SIG-M5 (cell line): ENCODE data around the gene PRKCZ.

ENCODE experiments used
- DNase-seq: peaks from one replicate; lab custom pipeline; 2025; lab: John Stamatoyannopoulos, UW

PRKCZ gene

DNA sequence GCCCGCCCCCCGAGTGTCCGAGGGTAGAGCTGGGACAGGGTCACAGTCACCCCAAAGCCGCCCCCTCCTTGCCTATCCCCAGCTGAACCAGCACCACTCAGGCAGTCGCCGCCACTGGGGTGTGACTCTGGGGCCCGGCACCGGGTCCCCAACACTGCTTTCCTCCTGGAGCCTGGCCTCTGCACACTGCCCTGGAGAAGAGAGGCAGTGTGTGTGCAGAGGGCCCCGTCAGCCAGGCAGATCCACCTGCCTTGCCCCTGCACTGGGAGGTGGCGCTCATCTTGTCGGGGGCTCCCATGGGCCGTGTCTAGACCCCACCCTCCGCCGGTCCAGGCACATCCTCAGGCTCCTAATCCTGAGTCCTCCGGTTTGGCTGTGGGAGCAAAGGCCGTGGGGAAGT, 128.7 kb downstream of the PRKCZ start:
- DNase-seq = no peak

DNA sequence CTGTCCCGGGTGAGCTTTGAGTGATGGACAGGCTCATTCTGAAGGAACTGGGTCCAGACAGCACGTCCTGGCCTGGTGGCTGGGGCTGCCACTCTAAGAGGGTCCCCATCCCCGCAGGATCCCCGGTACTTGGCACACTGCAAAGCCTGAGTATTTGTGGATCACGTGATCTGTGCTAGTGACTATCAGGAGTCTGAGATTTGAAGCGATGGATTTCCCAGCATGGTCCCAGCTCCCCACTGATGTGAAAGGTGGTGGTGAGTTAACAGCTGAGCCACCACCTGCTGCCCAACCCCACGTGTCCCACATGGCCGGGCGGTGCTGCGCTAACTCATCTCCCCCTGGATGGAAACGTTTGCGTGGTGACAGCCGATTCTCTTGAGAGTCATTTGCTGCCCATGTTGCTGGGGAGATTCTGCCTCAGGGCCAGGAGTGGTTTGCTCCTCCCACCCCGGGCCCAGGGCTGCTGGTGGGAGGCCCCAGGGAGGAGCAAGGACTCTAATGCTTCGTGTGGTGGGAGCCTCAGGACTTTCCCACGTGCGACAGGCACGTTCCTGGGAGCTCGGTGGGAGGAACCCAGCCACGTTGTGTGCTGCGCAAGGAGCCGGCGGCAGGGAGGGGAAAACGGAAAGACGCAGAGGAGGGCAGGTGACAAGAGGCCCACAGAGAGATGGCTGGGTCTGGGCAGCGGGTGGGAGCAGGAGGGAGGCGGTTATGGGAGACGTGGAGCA, 129.2 kb downstream of the PRKCZ start:
- no peak for DNase-seq

DNA sequence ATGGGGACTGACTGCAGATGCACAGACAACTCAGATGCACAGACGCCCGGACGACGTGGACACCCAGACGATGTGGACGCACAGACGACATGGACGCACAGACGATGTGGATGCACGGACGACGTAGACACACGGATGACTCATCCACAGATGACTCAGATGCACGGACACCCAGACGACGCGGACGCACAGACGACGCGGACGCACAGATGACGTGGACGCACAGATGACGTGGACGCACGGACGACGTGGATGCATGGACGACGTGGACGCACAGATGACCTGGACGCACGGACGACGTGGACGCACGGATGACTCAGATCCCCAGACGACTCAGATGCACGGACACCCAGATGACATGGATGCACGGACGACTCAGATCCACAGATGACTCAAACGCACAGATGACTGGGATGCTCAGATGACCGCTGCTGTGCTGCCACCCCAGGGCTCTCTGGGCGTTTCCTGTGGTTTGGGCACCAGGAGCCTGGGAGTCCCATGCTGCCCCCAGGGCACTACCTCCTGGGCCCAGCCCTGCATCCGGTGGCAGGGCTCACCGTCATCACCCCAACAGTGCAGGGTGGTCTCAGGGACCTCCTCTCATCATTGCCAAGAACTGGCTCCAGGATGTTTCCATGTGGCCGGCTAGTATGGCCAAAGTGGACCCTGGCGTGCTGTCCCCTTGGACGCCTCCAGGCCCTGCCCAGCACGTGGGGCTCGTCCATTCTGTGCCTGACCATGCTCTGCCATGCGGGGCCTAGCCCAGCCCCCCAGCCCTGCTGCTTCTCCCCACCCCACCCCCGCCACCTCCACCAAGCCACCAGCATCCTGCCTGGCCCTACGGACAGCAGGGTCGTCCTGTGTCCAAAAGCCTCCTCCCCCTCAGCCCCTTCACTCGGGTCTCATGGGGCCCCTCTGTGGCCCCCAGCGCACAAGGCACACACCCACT, 130.4 kb downstream of the PRKCZ start:
- no peak for DNase-seq

DNA sequence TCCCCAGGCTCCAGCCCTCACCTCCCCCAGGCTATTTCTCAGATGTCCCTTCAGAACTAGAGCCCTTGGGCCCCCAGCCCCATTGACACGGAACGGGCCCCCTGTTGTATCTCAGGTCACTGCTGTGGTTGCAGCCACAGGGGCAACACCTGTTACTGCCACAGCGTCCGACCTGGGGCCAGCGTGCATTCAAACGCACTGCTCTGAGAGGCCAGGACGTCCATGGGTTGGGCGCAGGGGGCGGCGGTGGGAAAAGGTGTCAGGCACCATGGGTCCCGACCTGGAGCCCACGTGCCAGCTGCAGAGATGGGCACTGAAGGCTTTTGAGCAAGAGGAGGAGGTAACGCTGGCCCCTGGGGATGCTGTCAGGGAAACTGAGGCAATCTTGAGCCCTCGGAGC, 131.1 kb downstream of the PRKCZ start:
- no peak for DNase-seq

DNA sequence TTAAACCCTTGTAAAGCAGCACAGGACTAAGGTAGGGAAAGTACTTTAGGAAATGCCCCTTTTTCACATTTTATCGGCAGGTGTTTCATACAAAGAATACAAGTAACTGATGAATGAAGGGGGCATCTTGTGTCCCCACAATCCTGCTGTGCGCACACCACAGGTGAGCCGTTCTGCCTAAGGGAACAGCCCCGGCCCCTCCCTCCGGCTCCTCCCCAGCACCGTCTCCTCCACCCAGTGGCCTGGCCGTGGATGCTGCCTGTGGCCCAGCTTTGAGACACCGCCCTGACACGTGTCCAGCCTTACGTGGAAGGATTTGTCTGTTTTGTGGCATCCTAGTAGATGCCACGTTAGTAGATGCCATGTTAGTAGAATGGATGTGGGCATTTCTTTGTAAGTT, 131.5 kb downstream of the PRKCZ start:
- no peak for DNase-seq

DNA sequence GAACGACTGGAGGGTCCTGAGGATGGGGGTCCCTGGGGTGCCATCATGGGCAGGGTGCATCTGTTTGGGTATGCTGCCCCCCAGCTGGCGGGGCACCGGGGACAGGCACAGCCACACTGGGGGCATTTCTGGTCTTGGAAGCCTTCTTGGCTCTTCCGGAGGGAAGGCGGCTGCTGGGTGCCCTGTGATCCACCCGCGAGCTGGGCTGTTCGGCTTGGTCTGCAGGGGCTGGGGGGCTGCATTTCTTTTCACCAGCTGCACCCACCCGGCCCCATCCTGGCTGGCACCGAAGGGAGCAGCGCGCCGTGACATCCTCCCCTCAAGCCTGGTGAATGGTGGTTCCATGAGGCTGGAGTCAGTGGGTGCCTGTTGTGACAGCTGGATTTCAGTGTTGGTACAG, 132.2 kb downstream of the PRKCZ start:
- no peak for DNase-seq

DNA sequence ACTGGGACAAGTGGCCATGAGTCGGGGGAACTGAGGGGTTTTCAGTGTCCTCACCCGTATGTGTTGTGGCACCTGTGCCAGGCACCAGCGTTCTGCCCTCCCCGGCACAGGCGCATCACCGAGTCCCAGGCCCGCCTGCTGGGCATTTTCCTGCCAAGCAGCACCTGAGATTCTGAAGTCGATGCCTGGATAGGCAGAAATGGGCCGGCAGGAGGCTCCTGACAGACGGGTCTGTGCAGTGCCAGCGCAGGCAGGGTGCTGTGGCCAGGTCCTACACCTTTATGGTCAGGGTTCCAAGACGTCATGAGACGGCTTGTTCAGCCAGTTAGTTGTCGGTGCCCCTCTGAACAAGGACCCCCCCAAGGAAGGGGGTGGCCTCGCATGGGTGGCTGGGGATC, 133.7 kb downstream of the PRKCZ start:
- no peak for DNase-seq

DNA sequence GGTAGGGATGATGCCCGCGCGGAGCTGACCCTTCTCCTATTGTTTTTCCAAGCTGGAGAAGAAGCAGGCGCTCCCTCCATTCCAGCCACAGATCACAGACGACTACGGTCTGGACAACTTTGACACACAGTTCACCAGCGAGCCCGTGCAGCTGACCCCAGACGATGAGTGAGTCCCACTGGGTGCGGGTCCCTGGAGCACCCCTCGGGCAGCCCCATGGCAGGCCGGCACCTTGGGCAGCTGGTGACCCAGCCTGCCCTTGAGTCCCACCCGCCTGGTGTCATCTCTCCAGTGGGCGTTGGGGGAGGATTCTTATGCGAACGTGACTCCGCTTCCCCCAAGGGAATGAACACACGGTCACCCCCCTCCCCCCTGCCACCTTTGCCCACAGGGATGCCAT, 134.3 kb downstream of the PRKCZ start:
- DNase-seq = no peak

DNA sequence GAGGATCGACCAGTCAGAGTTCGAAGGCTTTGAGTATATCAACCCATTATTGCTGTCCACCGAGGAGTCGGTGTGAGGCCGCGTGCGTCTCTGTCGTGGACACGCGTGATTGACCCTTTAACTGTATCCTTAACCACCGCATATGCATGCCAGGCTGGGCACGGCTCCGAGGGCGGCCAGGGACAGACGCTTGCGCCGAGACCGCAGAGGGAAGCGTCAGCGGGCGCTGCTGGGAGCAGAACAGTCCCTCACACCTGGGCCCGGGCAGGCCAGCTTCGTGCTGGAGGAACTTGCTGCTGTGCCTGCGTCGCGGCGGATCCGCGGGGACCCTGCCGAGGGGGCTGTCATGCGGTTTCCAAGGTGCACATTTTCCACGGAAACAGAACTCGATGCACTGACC, 134.7 kb downstream of the PRKCZ start:
- no peak for DNase-seq

DNA sequence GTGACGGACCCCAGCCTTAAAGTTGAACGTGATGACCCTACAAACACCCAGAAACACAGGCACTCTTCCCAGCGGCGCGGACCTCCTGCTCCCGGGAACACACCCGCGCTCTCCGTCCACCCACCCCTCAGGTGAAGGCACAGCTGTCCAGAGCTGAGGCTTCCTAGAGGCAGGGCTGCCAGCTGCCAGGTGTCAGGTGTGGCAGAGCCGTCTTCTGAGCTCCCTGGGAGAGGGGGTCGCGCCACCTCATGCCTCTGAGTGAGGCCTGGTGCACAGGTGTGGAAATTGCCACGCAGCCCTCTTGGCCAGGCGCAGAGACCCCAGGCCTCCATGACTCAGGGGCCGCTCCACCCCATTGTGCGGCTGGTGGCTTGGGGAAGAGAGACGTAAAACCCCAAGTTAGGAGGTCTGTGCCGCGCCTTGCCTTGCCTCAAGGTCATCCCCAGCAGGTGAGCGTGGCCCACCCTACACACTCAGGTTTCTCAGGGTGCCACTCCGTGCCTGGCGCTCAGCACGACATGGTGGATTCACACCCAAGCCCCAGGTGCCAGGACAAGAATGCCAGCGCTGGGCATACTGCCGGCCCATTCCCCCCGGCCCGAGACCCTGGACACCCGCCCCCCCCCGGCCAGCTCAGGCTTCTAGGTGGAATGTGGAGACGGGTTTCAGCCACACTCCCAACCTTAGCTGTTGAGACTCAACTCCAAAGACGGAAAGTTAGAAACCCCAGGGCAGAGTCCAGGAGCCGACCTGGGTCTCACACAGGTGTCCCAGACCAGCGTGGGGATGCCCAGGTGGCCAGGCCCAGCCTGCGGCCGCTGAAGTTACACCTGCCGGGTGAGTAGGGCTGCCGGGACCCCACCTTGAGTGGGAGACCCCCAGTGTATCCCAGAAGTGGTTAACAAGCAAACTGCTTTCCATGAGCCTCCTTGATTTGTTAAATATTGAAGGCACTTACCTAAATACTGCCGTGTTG, 136.0 kb downstream of the PRKCZ start:
- DNase-seq = no peak

DNA sequence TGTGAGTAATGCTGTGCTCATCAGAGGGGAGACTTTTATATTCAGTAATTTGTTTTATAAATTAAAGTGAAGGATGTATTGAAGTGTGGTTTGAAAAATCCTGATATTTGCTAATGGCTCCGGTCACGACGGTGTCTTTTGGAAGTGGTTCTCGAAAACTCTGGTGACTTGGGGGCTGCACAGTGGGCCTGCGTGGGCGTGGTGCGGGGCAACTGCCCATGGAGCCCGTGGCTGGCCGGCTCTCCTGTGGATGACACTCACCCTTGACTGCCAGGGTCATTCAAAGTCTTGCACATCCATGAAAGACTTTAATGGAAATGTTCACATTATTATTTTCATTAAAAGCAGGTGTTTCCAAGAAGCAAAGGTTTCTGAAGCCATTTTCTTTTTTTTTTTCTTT, 136.7 kb downstream of the PRKCZ start:
- DNase-seq = no peak

DNA sequence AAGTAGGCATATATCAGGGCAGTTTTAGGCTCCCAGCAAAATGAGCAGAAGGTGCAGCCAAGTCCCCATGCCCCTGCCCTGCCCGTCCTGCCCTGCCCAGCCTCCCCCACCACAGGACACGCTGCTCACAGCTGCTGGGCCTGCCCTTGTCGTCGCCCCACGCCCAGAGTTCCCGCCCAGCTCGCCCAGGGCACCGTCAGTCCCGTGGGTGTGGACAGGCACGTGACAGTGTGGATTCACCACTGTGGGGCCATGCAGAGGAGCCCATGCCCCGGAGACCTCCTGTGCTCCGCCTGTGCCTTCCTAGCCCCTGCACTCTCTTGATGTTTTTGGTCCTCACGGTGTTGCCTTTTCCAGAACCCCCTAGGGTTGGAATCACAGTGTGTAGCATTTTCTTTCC, 137.4 kb downstream of the PRKCZ start:
- no peak for DNase-seq

DNA sequence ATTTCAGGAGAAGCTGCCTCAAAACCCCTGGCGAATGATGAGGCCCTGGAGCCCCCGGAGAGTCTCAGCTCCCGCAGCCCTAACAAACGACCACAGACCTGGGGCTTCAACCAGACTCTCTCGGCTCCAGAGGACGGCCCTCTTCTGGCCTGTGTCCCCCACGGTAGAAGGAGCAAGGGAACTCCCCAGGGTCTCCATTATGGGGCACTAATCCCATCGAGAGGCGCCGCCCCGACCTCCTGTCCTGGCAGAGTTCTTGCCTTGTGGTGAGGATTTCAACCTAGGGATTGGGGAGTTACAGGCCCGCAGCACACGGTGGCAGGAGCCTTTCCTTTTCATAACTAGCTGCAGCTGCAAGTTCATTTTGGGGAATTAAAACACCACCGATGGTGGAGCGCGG, 138.1 kb downstream of the PRKCZ start:
- DNase-seq = no peak

DNA sequence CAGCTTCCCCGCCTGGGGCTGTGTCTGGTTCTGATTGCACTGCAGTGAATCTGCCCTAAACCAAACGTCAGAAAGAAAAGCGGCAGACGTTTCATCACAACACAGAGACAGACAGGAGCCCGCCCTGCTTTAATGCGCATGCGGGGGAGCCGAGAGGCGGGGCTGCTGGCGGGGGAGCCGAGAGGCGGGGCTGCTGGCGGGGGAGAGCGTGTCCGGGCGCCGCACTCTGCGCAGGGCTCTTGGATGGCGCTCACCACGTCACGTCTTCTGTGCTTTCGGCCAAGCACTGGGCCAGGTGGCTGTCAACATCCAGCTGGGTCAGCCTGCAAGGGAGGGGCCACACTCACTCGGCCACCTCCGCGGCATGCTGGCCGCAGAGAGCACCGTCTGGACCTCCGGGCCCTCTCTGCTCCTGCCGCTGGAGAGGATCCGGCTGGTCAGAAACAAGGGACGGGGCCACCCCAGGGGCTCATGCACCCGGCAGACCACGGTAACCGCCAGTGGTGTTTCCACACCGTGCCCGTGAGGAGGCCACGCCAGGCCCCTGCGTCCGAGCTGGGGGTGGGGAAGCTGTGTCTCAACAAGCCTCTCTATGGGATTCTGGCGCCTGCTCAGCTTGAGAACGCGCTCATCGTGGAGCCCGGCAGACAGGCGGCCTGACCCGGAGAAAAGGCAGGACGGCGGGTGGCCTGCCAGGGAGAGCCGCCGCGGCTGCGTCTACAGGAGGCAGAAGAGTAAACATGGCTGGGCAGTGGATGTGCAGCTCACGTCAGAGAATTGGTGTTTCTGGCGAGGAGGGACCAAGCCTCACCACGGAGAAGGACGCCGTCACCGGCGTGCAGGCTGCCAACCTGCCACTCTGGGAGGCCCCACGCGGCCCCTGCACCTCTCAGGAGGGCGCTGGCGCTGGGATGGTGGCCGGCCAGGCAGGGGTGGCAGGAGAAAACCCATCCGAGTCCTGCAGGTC, 139.5 kb downstream of the PRKCZ start:
- peak; percentile 45 for DNase-seq

DNA sequence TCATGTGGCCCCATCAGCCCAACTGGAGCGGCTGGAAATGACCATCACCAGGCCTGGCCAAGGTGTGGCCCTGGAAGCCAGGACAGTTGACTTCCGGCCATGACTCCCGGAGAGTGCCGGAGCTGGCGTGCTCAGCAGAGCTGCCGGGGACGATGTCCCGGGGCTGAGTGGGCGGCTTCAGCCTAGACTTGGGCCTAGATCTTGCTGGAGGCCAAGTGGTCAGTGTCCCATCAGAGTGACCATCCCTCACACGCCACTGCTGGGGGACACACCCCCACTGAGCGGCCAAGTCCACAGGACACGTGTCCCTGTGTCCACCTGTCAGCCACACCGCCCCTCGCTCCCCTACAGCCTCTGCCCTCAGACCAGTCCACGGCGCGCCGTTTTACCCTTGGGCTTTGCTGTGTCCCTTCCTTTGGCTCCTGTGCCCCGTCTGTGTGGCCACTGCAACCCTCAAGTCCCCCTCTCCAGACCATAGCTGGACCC, 140.3 kb downstream of the PRKCZ start:
- DNase-seq = no peak

DNA sequence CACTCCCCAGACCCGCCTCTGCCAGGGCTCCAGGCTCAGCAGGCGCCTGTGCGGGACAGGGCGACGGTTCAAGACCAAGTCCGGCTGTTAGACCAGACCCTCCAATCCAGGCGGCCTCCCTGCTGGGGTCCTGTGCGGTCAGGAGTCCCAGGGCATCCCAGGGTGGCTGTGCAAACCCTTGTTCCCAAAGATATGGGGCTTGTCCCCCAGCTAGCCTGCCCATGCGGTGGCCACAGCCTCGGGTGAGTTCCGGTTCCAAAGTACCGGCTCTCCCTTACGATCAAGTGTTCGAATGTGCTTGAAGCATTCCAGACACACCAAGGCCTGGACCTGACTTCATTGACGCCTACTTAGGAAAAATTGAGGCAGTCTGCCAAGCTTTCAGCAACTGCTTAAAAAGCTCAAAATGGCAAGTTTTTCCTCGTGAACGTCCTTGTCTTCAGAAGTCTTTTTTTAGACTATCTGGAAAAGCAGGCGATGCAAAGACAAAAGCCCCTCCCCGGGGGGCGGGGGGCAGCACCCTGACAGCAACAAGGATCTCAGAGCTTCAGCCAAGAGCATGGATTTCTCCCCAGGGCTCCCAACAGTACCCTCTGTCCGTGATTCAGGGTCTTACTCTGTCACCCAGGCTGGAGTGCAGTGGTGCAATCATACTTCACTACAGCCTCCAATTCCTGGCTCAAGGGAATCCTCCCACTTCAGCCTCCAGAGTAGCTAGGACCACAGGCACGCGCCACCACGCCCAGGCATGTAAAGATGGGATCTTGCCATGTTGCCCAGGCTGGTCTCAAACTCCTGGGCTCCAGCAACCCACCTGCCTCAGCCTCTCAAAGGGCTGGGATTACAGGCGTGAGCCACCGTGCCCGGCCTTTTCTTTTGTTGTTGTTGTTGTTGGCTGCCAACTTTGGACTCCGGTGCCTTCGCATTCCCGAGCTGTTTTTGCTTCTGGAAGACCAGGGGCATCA, 142.1 kb downstream of the PRKCZ start:
- DNase-seq = no peak

DNA sequence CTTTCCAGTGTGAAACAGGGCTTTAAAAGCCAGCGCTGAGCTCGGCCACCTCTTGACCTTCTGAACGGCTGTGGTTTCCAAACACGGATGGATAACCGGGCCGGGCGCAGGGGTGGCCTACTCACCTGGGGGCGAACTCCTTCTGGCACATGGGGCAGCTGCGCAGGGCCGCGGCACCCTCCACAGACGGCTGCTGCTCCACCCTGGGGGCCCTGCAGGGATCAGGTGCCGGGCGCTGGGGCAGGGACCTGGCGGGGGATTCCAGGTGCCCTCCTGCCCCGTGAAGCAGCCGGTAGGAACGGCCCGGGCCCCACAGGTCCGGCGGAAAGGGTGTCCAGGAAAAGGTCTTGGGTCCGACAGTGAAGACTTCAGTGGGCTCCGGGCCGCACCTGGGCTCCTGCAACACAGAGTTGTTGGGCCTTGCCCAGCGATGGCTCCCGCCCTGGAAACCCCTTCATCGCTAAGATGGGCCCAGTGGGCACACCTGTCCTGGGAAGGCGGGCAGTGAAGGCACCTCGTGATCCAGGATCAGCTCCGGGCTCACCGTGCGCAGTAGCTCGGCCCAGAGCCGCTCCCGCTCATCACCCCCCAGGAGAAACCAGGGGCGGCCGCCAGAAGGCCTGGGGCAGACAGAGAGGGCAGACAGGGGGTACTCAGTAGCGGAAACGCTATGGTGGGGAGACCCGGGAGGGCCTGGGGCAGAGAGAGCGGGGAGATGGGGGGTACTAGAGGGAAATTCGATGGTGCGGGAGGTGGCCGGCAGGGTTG, 143.5 kb downstream of the PRKCZ start:
- no peak for DNase-seq

DNA sequence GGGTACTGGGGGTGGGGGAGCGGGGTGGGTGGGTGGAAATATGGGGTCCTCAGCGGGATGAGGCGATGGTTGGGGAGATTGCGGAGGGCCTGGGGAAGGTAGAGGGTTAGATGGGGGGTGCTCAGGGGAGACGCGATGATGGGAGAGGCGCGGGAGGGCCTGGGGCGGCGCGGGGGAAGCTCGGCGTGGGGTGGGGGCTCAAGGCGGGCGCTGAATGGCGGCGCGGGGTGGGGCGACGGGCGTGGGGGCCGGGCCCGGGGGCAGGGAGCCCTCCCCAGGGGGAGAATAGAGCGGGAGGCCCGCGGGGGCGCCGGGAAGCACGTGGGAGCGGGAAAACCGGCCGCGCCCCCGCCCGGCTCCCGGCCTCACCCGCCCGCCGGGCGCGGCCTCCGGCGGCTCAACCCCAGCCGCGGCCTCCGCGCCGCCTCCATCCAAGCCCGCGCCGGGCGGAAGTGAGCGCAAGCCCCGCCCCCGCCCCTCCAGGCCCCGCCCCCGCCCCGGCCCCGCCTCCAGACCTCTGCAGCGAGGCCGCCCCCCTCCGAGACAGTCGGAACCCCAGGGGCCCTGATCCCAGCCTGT, 144.2 kb downstream of the PRKCZ start, which contains the start of gene FAAP20:
FAAP20 (minus strand) TSS at position 454 of the 579 bp plus-strand sequence; CDS start at position 431, 23 bp downstream.
- no peak for DNase-seq
